ENCODE results near the gene TOM1. TPM values are rescaled to one million over a fixed set of nuclear protein-coding genes. Genes with fewer than 3 reads are reported as not detected.

TOM1 gene
- total RNA-seq, 1 donor from 2014 or later, result 29.6 TPM

GRCh38 chr22:35327690-35328471, 28.2 kb downstream of the TOM1 start:
- Histone ChIP-seq H4K20me1 (ENCODE audit: insufficient read depth, low read length) (peaks cover 3% of the 10 kb centered on the region), H3K36me3 (ENCODE audit: insufficient read depth, low read length) (peaks cover 39% of the 10 kb centered on the region)
- no peaks in the 10 kb centered on the region for H3K9me3 Mint-ChIP-seq (ENCODE audit: unreplicated experiment)

GRCh38 chr22:35328472-35328885, 28.8 kb downstream of the TOM1 start:
- Histone ChIP-seq H3K79me2 (ENCODE audit: insufficient read depth, low read length) (no peaks in the 10 kb centered on the region), H3K4me3 (ENCODE audit: insufficient read depth, low read depth, low read length) (no peak overlapping the region), H4K20me1 (ENCODE audit: insufficient read depth, low read length) (peaks cover 3% of the 10 kb centered on the region), H3K27me3 (ENCODE audit: insufficient read depth, low read length) (no peaks in the 10 kb centered on the region), H3K9ac (ENCODE audit: low read length) (no peak overlapping the region), H3K4me2 (ENCODE audit: low read length) (no peak overlapping the region), H3K27ac (ENCODE audit: low read depth, low read length) (no peak overlapping the region), H3K36me3 (ENCODE audit: insufficient read depth, low read length) (peaks cover 40% of the 10 kb centered on the region), H3K9me3 (ENCODE audit: insufficient read depth, low read depth, low read length) (no peaks in the 10 kb centered on the region), H3K4me1 (ENCODE audit: insufficient read depth, low read length) (peaks cover 7% of the 10 kb centered on the region), H2AFZ (ENCODE audit: low read depth, low read length) (no peak overlapping the region)
- H3K4me3 Mint-ChIP-seq (ENCODE audit: unreplicated experiment), result no peak overlapping the region
- H3K27ac Mint-ChIP-seq (ENCODE audit: unreplicated experiment), result no peak overlapping the region
- FAIRE-seq (no peak), DNase-seq (ENCODE audit: low read depth) (no peak)
- H3K4me1 Mint-ChIP-seq (ENCODE audit: low read depth, unreplicated experiment), result peaks cover 5% of the 10 kb centered on the region
- peaks cover 29% of the 10 kb centered on the region for H3K36me3 Mint-ChIP-seq (ENCODE audit: low read depth, unreplicated experiment)
- no peaks in the 10 kb centered on the region for H3K9me3 Mint-ChIP-seq (ENCODE audit: unreplicated experiment)
- H3K27me3 Mint-ChIP-seq (ENCODE audit: low read depth, unreplicated experiment), result no peaks in the 10 kb centered on the region
- TF ChIP-seq EZH2 (IDR thresholded peaks at IDR 0.05; ENCODE audit: insufficient read depth, low read length), result no peak
- no peak for TF ChIP-seq CTCF (IDR thresholded peaks at IDR 0.05; ENCODE audit: insufficient read depth, low read depth, low read length)

More at GRCh38 chr22:35327690-35328471, 28.2 kb downstream of the TOM1 start:
- Mint-ChIP-seq H3K27me3 (ENCODE audit: low read depth, unreplicated experiment) (no peaks in the 10 kb centered on the region), H3K4me1 (ENCODE audit: low read depth, unreplicated experiment) (peaks cover 5% of the 10 kb centered on the region), H3K4me3 (ENCODE audit: unreplicated experiment) (no peak overlapping the region), H3K36me3 (ENCODE audit: low read depth, unreplicated experiment) (peaks cover 34% of the 10 kb centered on the region), H3K27ac (ENCODE audit: unreplicated experiment) (no peak overlapping the region)
- Histone ChIP-seq H3K9ac (ENCODE audit: low read length) (no peak overlapping the region), H3K27me3 (ENCODE audit: insufficient read depth, low read length) (no peaks in the 10 kb centered on the region), H2AFZ (ENCODE audit: low read depth, low read length) (no peak overlapping the region), H3K9me3 (ENCODE audit: insufficient read depth, low read depth, low read length) (no peaks in the 10 kb centered on the region), H3K27ac (ENCODE audit: low read depth, low read length) (no peak overlapping the region), H3K79me2 (ENCODE audit: insufficient read depth, low read length) (no peaks in the 10 kb centered on the region), H3K4me1 (ENCODE audit: insufficient read depth, low read length) (peaks cover 7% of the 10 kb centered on the region), H3K4me2 (ENCODE audit: low read length) (no peak overlapping the region), H3K4me3 (ENCODE audit: insufficient read depth, low read depth, low read length) (no peak overlapping the region)
- no peak for TF ChIP-seq EZH2 (IDR thresholded peaks at IDR 0.05; ENCODE audit: insufficient read depth, low read length)
- DNase-seq (ENCODE audit: low read depth) (no peak), FAIRE-seq (no peak)

- Mint-ChIP-seq H3K4me1 (ENCODE audit: low read depth, unreplicated experiment) (peaks cover 5% of the 10 kb centered on the region), H3K9me3 (ENCODE audit: unreplicated experiment) (no peaks in the 10 kb centered on the region), H3K36me3 (ENCODE audit: low read depth, unreplicated experiment) (peaks cover 25% of the 10 kb centered on the region), H3K27ac (ENCODE audit: unreplicated experiment) (no peak overlapping the region), H3K27me3 (ENCODE audit: low read depth, unreplicated experiment) (no peaks in the 10 kb centered on the region), H3K4me3 (ENCODE audit: unreplicated experiment) (no peak overlapping the region)
- H3K4me3 ChIP-seq (ENCODE audit: insufficient read depth, low read depth, low read length), result no peak overlapping the region
- peaks cover 3% of the 10 kb centered on the region for H4K20me1 ChIP-seq (ENCODE audit: insufficient read depth, low read length)
- DNase-seq (ENCODE audit: low read depth) (no peak), FAIRE-seq (no peak)
- no peaks in the 10 kb centered on the region for H3K27me3 ChIP-seq (ENCODE audit: insufficient read depth, low read length)
- H3K4me2 ChIP-seq (ENCODE audit: low read length), result no peak overlapping the region
- H3K36me3 ChIP-seq (ENCODE audit: insufficient read depth, low read length), result peaks cover 33% of the 10 kb centered on the region
- H3K9ac ChIP-seq (ENCODE audit: low read length), result no peak overlapping the region
- H3K79me2 ChIP-seq (ENCODE audit: insufficient read depth, low read length), result no peaks in the 10 kb centered on the region
- no peak overlapping the region for H2AFZ ChIP-seq (ENCODE audit: low read depth, low read length)
- H3K27ac ChIP-seq (ENCODE audit: low read depth, low read length), result no peak overlapping the region
- H3K4me1 ChIP-seq (ENCODE audit: insufficient read depth, low read length), result peaks cover 7% of the 10 kb centered on the region
- H3K9me3 ChIP-seq (ENCODE audit: insufficient read depth, low read depth, low read length), result no peaks in the 10 kb centered on the region
- TF ChIP-seq CTCF (IDR thresholded peaks at IDR 0.05; ENCODE audit: insufficient read depth, low read depth, low read length) (no peak), EZH2 (IDR thresholded peaks at IDR 0.05; ENCODE audit: insufficient read depth, low read length) (no peak)
Observed at GRCh38 chr22:35329114-35329847, 29.6 kb downstream of the TOM1 start.
